Pancreas (tissue), 10 donors: ENCODE data around the gene NEMP2. TPM values are rescaled to one million over a fixed set of nuclear protein-coding genes. Genes with fewer than 3 reads are reported as not detected.
"Not testable (repeated sequence)": the region's sequence is repeated elsewhere in the genome, so short reads cannot be mapped to it uniquely, and the experiment has no call there.

Source experiments
- ATAC-seq, 4 donors: fragments of 200-7000 bp; cut with Tn5 transposase; one replicate each; pipeline versions ENCODE4 v1.8.0 to v1.9.1; 2020; ENCODE audit warnings: mild to moderate bottlenecking in 4 of 4, moderate library complexity in 4 of 4
- DNase-seq, 6 donors: peaks; one replicate each; pipeline ENCODE4 v3.0.0-alpha.2; 2020
- FAIRE-seq: peaks from 2 replicates; lab custom pipeline; 2012; peaks lifted over from hg19 to GRCh38; lab: Jason Lieb, UNC
- H3K27ac ChIP-seq, 4 donors: fragments of 200-600 bp; sonication (generic); 1 replicate in 3 of 4; 2 replicates in 1 of 4; pipeline versions ENCODE4 v1.5.0 to v1.8.0; 2020
- H3K27me3 ChIP-seq, 4 donors: fragments of 200-600 bp; one replicate each; pipeline ENCODE4 v1.8.0; 2021
- H3K36me3 ChIP-seq, 3 donors: fragments of 200-600 bp; sonication (generic) in 1 of 3; one replicate each; pipeline versions ENCODE4 v1.5.0 to v1.8.0; 2020 to 2021
- H3K4me1 ChIP-seq, 3 donors: fragments of 200-600 bp; one replicate each; pipeline ENCODE4 v1.8.0; 2021
- H3K4me3 ChIP-seq, 4 donors: fragments of 200-600 bp; sonication (generic) in 2 of 4; one replicate each; pipeline versions ENCODE4 v1.5.0 to v1.8.0; 2020 to 2021
- H3K9me3 ChIP-seq, 4 donors: fragments of 200-600 bp; one replicate each; pipeline ENCODE4 v1.8.0; 2021
- WGBS, 2 donors: extraction: QIAGEN DNeasy Blood & Tissue Kit; methylation state at CpG; one replicate each; pipeline ENCODE4 v1.1.7; 2013; 5-methylcytosine and 5-hydroxymethylcytosine counted together
- intact Hi-C, 3 donors: fragments of 100-400 bp; cut with DNase I; formaldehyde crosslinking; loops; one replicate each; pipeline versions ENCODE4 v1.11.1 to v1.14.2; 2022
- polyA plus RNA-seq, 2 donors: library from polyadenylated mRNA; stranded (reverse); fragments of 200-250 nt; gene quantifications; one replicate each; pipeline ENCODE4 v1.2.3, GENCODE V29; 2013
- total RNA-seq, 6 donors: library from RNA; stranded (reverse); fragmentation: NEBNext Ultra II Directional in 4 of 6; extraction: Animal tissue kit (Norgen Biotek cat#: 25700) in 4 of 6; gene quantifications; one replicate each; pipeline versions ENCODE4 v1.2.1 to v1.2.4, GENCODE V29; 2021 to 2023
- TF ChIP-seq, protein P1 (sequence below), 4 donors: fragments of 200-600 bp; sonication (generic) in 3 of 4; IDR thresholded peaks; one replicate each; pipeline versions ENCODE4 v1.5.0 to v1.8.0; 2021; ENCODE audit warnings: antibody characterized with exemption in 4 of 4
- donor health status: healthy with polysubstance abuse.
- donor health status: DM: no; HTN: no; CAD: no; lungs with moderate emphysema.
- donor health status: DM: no; HTN: no; CAD: no.
- donor health status: control.
- donor health status: control.
- donor health status: Bipolar disorder and iron deficiency.
- donor health status: DM: yes; HTN: yes; CAD: no.
- donor health status: DM: no; HTN: no; CAD: no.
- donor health status: DM: no; HTN: no; CAD: no.
- donor health status: DM: yes; HTN: yes; CAD: no.

The NEMP2 gene
- total and polyA plus RNA-seq, 8 donors = 0.42 to 3.1 (median 1.2) TPM

DNA sequence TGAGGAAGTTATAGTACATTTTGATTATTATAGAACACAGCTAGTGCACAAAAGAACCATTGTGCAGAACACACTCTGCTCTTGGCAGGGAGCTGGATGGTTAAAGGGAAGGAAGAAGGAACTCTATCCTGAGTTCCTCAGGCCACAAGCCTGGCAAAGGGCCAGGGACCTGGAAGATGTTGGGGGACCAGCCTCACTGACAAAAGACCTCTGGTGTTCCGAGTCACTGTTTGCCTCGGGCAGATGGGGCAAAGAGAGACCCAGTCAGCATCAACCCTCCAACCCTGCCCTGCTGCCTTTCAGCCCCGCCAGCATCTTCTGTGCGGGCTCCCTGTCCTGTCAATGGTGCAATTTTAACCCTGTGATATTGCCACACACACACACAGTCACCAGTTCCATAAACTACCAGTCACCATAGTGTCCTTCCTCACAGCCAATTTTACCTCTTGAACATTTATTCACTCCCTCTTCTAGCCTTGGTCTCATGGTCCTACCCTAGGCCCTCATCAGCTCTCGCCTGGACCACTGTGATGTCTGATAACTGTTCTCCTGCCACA is 21.9 kb downstream of the NEMP2 start:
- no peaks in the 10 kb centered on the region for H3K4me1 ChIP-seq
- H3K9me3 ChIP-seq = no peaks in the 10 kb centered on the region
- no peaks in the 10 kb centered on the region for H3K36me3 ChIP-seq
- DNase-seq = peak in 1 of 6 donors; percentile 29
- TF ChIP-seq, protein P1, sequence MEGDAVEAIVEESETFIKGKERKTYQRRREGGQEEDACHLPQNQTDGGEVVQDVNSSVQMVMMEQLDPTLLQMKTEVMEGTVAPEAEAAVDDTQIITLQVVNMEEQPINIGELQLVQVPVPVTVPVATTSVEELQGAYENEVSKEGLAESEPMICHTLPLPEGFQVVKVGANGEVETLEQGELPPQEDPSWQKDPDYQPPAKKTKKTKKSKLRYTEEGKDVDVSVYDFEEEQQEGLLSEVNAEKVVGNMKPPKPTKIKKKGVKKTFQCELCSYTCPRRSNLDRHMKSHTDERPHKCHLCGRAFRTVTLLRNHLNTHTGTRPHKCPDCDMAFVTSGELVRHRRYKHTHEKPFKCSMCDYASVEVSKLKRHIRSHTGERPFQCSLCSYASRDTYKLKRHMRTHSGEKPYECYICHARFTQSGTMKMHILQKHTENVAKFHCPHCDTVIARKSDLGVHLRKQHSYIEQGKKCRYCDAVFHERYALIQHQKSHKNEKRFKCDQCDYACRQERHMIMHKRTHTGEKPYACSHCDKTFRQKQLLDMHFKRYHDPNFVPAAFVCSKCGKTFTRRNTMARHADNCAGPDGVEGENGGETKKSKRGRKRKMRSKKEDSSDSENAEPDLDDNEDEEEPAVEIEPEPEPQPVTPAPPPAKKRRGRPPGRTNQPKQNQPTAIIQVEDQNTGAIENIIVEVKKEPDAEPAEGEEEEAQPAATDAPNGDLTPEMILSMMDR (IDR thresholded peaks at IDR 0.05) = no peak
- 81 to 90% methylated on average over 5 of the region's 5 CpGs for WGBS, 2 donors
- no peaks in the 10 kb centered on the region for H3K27me3 ChIP-seq
- H3K4me3 ChIP-seq = no peak overlapping the region
- intact Hi-C loops = loop anchor here in 1 of 3 donors (5.0 kb wide), 1 partner anchor 120 kb away; no protein-coding TSS in a partner anchor
- no peak for FAIRE-seq
- no peak overlapping the region for H3K27ac ChIP-seq
- ATAC-seq = no peak

DNA sequence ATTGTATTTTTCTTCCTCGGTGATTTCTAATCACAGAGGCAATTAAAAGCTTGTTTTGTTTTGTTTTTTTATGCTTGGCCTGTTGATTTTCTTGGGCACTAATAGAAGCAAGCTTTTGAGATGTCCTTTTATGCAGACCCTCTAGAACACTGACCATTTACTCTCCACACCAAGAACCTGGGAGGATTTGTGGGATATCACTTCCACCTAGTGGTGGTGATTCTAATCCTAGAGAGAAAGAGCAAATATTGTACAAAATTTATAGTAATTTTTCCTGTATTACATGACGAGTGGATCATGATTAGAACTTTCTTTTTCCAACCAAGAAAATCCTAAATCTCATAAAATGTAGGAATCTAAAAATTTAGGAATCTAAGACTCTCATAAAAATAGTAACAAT is 23.4 kb downstream of the NEMP2 start:
- DNase-seq (no peak), FAIRE-seq (peak; percentile 9), ATAC-seq (peak in 2 of 4 donors; percentile 36 to 47)
- H3K27me3 ChIP-seq = no peaks in the 10 kb centered on the region
- intact Hi-C loops = loop anchor here in 1 of 3 donors (5.0 kb wide), 1 partner anchor 119 kb away; no protein-coding TSS in a partner anchor
- H3K4me3 ChIP-seq = no peak overlapping the region
- 44 to 47% methylated on average over 2 of the region's 2 CpGs for WGBS, 2 donors
- TF ChIP-seq, protein P1 (IDR thresholded peaks at IDR 0.05) = peak in 1 of 4 donors; percentile 19
- no peaks in the 10 kb centered on the region for H3K36me3 ChIP-seq
- no peak overlapping the region for H3K27ac ChIP-seq
- H3K9me3 ChIP-seq = no peaks in the 10 kb centered on the region
- no peaks in the 10 kb centered on the region for H3K4me1 ChIP-seq

DNA sequence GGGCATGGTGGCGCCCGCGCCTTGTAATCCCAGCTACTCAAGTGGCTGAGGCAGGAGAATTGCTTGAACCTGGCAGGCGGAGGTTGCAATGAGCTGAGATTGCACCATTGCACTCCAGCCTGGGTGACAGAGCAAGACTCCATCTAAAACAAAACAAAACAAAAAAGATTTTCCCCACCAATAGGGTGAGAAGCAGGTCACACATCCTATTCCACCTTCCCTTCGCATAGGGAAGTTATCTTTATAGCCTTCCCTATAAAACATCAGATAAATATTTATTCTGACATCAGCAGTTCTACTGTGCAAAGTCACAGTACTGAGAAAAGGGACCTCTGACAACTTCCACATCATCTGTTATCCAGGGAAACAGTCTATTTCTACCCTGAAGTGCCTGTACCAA is 24.6 kb downstream of the NEMP2 start:
- ATAC-seq, DNase-seq: not testable (repeated sequence)
- WGBS, 2 donors = 93 to 94% methylated on average over 5 of the region's 5 CpGs

DNA sequence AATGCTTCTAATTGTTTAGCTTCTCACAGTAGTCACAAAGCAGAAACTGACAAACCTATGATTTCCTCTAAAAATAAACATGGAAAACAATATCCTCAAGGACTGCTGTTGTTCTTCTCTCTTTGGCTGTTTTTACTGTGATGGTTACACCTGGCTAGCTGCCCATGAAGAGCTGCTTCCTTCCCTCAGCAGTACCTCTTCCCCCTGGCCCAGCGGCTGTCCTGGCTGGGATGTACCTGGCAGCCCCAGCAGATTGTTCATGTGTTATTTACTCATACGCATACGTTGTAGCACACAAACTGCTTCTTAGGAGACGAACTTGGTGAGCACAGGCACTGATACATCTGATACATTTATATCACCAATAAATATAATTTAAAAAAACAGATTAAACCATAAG is 27.4 kb downstream of the NEMP2 start:
- FAIRE-seq (no peak), DNase-seq (no peak), ATAC-seq (no peak)
- no peaks in the 10 kb centered on the region for H3K36me3 ChIP-seq
- H3K27ac ChIP-seq = no peak overlapping the region
- TF ChIP-seq, protein P1 (IDR thresholded peaks at IDR 0.05) = no peak
- intact Hi-C loops = no loop called here
- no peaks in the 10 kb centered on the region for H3K9me3 ChIP-seq
- H3K4me3 ChIP-seq = no peak overlapping the region
- no peaks in the 10 kb centered on the region for H3K27me3 ChIP-seq
- no peaks in the 10 kb centered on the region for H3K4me1 ChIP-seq
- 77 to 79% methylated on average over 4 of the region's 4 CpGs for WGBS, 2 donors

More for the DNA sequence above, 24.6 kb downstream of the NEMP2 start:
- not testable (repeated sequence) for H3K4me1 ChIP-seq, H3K36me3 ChIP-seq, H3K27me3 ChIP-seq, FAIRE-seq, H3K4me3 ChIP-seq, H3K9me3 ChIP-seq, H3K27ac ChIP-seq
- intact Hi-C loops = loop anchor here in 1 of 3 donors (5.0 kb wide), 1 partner anchor 118 kb away; no protein-coding TSS in a partner anchor

DNA sequence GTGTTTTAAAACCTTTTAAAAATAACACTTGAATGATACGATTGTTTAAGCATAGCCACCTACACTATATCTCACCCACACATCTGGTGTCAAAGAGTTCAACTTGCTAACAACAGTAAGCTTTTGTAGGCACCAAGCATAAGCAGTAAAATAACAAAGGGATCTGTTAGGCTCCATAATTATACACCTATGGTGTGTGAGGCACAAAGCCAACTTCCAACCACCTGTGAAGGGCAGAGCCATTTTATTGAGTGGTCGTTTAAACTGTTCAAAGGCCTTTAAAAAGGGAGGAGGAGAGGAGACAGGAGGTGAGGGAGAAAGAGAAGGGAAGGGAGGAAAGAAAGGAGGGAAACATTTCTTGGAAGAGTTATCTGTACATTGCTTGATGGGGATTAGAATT is 27.9 kb downstream of the NEMP2 start:
- DNase-seq (no peak), FAIRE-seq (no peak)
- no peak overlapping the region for H3K27ac ChIP-seq

More for the DNA sequence above, 27.9 kb downstream of the NEMP2 start:
- TF ChIP-seq, protein P1 (IDR thresholded peaks at IDR 0.05) = no peak
- H3K27me3 ChIP-seq = no peaks in the 10 kb centered on the region
- intact Hi-C loops = no loop called here
- H3K4me1 ChIP-seq = no peaks in the 10 kb centered on the region
- H3K9me3 ChIP-seq = no peaks in the 10 kb centered on the region
- H3K4me3 ChIP-seq = no peak overlapping the region
- WGBS, 2 donors = 58 to 61% methylated on average over 2 of the region's 2 CpGs
- no peaks in the 10 kb centered on the region for H3K36me3 ChIP-seq
- ATAC-seq = no peak
